GM21529 (cell line): Measurements from ENCODE around the gene TPM2.
A peak's percentile ranks its signal among the peaks of the same experiment; 100 is the strongest.

Source experiments
- ATAC-seq: cut with Tn5 transposase; IDR thresholded peaks from one replicate; pipeline ENCODE4 v1.9.1; 2021; ENCODE audit not compliant: unreplicated experiment

TPM2 gene

DNA sequence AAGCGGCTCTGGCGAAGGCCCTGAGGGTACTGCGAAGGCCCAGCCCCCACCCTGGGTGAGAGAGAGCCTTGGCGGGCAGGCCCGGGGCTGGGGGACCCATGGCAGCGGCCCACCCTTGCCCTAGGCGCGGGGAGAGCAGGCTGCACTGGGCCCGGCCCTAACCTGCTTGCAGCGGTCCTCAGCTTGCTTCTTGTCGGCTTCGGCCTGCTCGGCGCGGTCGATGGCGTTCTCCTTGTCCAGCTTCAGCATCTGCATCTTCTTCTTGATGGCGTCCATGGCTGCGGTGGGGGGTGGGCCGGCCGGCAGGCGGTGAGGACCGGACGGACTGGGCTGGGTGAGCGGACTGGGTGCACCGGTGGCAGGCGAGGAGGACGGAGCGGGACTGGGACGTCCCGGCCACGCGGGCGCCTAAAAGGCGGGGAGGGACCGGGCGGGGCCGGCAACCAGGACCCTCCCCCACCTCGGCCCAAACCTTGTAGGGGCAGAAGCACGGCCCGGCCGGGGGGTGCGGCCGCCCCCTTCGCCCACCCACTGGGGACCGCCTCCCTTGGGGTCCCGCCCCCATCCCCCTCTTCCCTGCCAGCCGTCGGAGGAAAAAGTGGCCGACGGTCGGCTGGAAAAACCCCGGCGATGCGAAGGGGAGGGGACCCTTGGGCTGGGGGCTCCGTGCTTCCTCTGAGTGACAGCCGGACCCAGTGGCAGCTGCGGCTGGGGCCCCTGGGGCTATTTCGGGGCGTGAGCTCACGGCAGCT lies at the start of gene TPM2:
Gene TPM2 (minus strand): TSS at position 384 of the 752 bp plus-strand sequence. CDS start 108 bp downstream, at position 276.
- no peak for ATAC-seq

- no peak for ATAC-seq
Observed at GRCh38 chr9:35738924-35739323, 49.2 kb upstream of the TPM2 start.

GRCh38 chr9:35738186-35738585 lies 48.5 kb upstream of the TPM2 start:
- no peak for ATAC-seq

- ATAC-seq, result no peak
Observed at GRCh38 chr9:35737143-35737542, 47.4 kb upstream of the TPM2 start.

GRCh38 chr9:35736201-35736633 lies 46.5 kb upstream of the TPM2 start:
- no peak for ATAC-seq

DNA sequence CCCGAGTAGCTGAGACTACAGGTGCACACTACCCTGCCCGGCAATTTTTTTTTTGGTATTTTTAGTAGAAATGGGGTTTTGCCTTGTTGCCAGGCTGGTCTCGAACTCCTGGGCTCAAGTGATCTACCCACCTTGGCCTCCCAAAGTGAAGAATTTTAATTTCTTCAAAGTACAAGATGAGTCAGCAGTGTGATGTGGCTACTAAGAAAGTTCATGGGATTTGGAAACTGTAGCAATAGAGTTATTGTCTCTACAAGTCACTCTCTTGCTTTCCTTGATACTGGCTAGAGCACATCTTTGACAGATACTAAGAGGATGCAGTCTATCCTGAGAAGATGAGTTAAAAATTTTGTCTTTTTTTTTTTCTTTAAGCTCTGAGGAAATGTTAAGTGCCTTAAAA lies 44.4 kb upstream of the TPM2 start:
- no peak for ATAC-seq

- peak; percentile 3 for ATAC-seq
Observed at GRCh38 chr9:35732800-35733541, 43.2 kb upstream of the TPM2 start.

DNA sequence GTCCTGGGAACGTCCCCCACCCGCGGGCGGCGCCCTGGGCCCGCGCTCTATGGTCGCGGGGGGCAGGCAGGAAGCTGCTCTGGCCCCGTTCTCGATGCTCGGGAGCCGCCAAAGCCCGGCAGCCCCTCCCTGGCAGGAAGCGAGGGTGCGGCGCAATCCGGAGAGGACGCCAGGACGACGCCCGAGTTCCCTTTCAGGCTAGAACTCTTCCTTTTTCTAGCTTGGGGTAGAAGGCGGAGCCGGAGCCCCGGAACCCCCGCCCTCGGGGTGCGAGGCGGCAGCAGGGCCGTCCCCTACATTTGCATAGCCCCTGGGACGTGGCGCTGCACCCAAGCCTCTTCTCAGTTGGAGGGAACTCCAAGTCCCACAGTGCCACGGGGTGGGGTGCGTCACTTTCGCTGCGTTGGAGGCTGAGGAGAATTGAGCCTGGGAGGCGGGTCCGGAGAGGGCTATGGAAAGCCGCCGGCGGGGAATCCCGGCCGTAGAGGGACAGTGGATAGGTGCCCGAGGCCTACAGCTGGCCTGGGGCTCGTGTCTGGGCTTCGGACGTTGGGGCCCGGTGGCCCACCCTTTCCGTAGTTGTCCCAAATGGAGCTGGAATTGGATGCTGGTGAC lies 42.6 kb upstream of the TPM2 start, which contains the start of the genes CREB3 and TLN1:
Gene CREB3 (plus strand): TSS at position 482 of the 615 bp plus-strand sequence. CDS start 107 bp downstream, at position 589.
Gene TLN1 (minus strand): TSS at position 11 of the 615 bp plus-strand sequence. CDS start 6,501 bp downstream, outside the sequence.
- peak; percentile 74 for ATAC-seq

GRCh38 chr9:35731415-35732184 lies 41.9 kb upstream of the TPM2 start:
- ATAC-seq, result no peak

- no peak for ATAC-seq
Observed at GRCh38 chr9:35730486-35730854, 40.7 kb upstream of the TPM2 start.

DNA sequence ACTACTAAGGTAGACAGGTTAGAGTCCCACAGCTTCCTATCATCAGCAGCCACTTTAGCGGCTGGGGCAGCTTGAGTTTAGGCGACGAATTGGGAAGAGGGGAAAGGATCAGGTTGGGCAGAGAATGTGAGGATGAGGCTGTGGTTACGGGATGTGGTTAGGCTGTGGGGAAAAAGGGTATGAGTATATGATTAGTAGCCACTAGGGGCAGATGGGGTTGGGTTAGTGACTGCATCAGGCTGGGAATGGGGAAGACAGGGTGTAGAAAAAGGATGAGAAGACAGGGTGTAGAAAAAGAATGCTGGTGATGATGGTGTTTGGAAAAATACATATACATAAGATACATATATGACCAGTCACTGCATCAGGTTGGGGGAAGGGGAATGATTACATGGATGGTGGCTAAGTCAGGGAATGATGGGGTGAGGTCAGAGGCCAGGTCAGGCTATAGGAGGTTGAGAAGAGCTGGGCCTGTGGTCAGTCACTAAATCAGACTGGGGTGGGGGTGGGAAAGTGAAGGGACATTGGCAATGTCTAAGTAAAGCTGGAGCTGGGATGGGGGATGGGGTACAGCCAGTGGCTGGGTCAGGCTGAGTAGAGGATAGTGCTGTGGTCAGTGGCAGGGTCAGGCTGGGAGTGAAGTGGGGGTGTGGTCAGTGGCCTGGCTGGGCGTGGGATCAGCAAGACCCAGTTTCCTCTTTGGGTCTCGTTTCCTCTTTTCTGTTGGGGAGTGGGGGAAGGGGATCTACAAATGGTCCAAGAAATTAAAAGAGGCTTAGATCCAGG lies 40.2 kb upstream of the TPM2 start:
- no peak for ATAC-seq

DNA sequence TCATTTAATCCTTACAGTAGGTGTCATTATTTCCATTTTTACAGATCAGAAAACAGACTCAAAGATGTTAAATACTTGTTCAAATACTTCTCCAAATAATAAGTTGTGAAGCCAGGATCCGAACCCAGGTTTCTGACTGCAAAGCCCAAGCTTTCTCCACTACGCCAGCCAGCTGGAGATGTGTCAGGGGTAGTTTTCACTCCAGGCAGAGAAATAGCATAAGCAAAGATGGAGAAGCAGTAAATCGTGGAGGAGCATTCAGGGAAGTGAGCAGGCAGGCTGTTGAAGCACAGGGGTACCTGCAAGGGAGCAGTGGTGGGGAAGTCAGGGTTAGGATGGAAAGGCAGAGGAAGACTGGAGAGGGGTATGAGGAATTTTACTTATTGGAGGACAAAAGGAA lies 39.4 kb upstream of the TPM2 start:
- ATAC-seq, result no peak

DNA sequence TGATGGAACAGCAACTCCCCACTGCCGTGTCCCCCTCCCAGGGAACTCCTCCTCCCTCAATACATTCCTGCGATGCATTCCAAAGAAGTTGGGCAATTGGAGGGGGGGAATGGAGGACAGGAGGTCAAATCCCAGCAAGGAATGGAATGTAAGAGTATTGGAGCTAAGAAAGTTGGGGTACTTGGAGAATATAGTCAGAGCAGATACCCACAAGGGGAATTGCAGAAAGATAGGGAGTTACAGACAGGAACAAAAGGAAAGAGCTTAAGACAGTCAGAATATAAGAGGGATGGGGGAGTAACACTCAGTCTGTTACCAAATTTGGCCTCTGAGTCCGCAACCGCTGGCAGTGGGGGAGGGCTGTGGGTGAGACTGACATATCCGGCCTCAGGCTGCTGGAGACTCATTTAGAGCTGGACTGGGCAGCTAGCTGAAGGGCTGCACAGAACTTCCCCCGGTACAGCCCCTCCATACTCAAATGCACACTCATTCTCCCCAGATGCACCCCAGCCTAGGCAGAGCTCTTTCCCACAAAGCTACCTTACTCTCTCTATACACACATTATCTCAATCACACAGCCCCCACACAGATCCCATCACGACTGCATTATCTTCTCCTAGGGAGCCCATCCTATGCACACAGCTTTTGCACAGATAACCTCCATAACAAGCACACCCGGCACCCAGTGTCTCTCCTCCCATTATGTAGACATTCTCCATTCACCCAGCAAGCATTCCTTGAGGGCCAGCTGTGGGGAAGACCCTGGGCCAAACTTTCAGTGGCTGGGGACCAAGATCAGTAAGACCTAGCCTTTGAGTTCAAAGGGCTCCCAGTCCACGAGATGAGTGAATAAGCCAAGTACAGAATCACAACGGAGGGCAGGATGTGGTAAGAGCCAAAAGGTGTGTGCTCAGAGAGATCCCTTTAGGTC lies 38.6 kb upstream of the TPM2 start:
- ATAC-seq, result no peak

DNA sequence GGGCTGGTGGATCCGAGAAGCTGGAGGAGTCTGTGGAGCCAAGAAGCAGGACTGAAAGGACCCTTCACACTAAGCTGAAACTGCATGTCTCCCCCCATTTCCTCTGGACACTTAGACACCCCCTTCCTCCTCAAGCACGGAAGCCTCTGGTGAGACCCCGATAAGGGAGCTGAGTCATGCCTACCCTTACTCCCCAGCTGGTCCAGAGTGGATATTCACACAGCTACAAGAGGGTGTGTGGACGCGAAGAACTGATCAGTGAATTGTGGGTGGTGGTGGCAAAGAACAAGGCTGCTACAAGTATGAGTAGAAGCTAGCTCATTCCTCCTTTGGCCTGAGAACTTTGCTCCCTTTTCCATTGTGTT lies 37.9 kb upstream of the TPM2 start:
- no peak for ATAC-seq

DNA sequence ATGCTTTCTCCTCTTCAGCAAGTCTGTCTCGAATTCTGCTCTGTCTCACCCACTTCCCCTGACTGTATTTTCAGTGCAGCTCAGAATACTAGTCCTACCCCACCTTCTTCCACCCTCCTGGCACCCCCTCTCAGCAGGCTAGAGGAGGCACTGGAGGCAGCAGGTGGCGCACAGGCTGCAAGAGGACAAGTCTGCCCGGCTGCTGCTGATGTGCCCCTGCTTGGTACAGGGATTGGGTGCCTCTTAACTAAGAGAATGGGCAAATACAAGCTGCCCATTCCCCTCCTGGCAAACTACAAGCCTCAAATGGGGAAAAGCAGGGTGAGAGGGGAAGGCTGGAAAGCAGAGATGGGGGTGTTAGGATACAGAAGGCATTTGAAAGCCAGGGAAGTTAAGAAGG lies 37.2 kb upstream of the TPM2 start:
- peak; percentile 33 for ATAC-seq

DNA sequence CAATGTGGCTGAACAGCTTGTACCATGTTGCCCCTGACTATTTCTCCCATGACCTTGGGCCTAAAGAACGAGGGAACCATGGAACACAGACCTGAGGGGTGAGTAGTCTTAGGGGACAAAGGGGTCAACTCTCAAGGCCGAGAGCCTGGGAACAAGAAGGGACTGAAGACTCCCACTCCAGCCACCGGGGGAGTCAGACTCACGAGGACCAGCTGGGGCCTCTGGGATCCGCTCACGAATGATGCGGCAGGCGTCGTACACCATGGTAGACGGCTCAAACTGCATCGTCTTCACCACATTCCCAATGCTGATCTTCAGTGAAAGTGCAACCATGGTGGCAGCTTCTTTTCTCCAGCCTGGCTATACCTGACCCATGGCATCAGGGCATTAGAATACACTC lies 35.6 kb upstream of the TPM2 start:
- ATAC-seq, result no peak

DNA sequence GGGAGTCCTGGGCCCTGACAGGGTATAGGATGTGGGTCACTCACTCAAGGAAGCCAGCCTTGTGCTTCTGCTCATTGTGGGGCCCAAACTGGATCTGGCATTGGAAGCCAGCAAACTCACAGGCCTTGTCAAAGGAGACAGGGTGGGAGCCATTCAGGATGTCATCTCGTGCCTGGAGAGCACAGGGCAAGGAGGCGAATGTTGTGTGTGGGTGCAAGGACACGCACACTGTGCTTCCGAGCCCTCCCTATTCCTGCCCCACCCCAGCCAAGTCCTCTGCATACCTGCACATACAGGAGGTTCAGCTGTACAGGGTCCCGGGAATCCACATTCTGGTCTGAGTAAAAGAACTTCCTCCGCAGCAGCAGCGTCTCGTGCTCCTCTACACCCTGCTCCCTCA lies 34.2 kb upstream of the TPM2 start:
- ATAC-seq, result no peak

GRCh38 chr9:35723426-35723825 lies 33.7 kb upstream of the TPM2 start:
- no peak for ATAC-seq

- ATAC-seq, result no peak
Observed at GRCh38 chr9:35719546-35719945, 29.8 kb upstream of the TPM2 start.
